Upper lobe of right lung (tissue), 1 donor: Measurements from ENCODE around the gene PIP5K1B. TPM values are rescaled to one million over a fixed set of nuclear protein-coding genes. Genes with fewer than 3 reads are reported as not detected.

Source experiments
- ATAC-seq: fragments of 200-7000 bp; cut with Tn5 transposase; one replicate; pipeline ENCODE4 v1.9.1; 2020; ENCODE audit warnings: mild to moderate bottlenecking, moderate library complexity
- DNase-seq: peaks from one replicate; pipeline ENCODE4 v3.0.0-alpha.2; 2020
- H3K27ac ChIP-seq: fragments of 200-600 bp; one replicate; pipeline ENCODE4 v1.8.0; 2022
- H3K27me3 ChIP-seq: fragments of 200-600 bp; one replicate; pipeline ENCODE4 v1.8.0; 2022; ENCODE audit warnings: mild to moderate bottlenecking
- H3K36me3 ChIP-seq: fragments of 200-600 bp; one replicate; pipeline ENCODE4 v1.8.0; 2022
- H3K4me1 ChIP-seq: fragments of 200-600 bp; one replicate; pipeline ENCODE4 v1.8.0; 2022
- H3K4me3 ChIP-seq: fragments of 200-600 bp; one replicate; pipeline ENCODE4 v1.8.0; 2022; ENCODE audit warnings: mild to moderate bottlenecking
- H3K9me3 ChIP-seq: fragments of 200-600 bp; one replicate; pipeline ENCODE4 v1.8.0; 2022
- CTCF ChIP-seq: fragments of 200-600 bp; IDR thresholded peaks from one replicate; pipeline ENCODE4 v1.8.0; 2022; ENCODE audit warnings: antibody characterized with exemption
- intact Hi-C: fragments of 100-400 bp; cut with DNase I; formaldehyde crosslinking; loops from one replicate; pipeline ENCODE4 v1.11.0; 2022
- total RNA-seq: library from RNA; stranded (reverse); fragmentation: NEBNext Ultra II Directional; extraction: Animal tissue kit (Norgen Biotek cat#: 25700); gene quantifications from one replicate; pipeline ENCODE4 v1.2.1, GENCODE V29; 2021
- donor health status: DM: no; HTN: yes; CAD: no; lungs with severe emphysema.

PIP5K1B gene
- total RNA-seq, 1 donor from 2014 or later = 36.5 TPM

- intact Hi-C loops = no loop called here
- no peak for TF ChIP-seq CTCF
- DNase-seq (no peak), ATAC-seq (no peak)
- Histone ChIP-seq H3K27me3 (no peaks in the 10 kb centered on the region), H3K4me1 (no peaks in the 10 kb centered on the region), H3K9me3 (no peaks in the 10 kb centered on the region), H3K4me3 (no peak overlapping the region), H3K27ac (no peak overlapping the region), H3K36me3 (no peaks in the 10 kb centered on the region)
Observed at GRCh38 chr9:68851657-68852056, 146.6 kb downstream of the PIP5K1B start.

- no peaks in the 10 kb centered on the region for H3K4me1 ChIP-seq
- DNase-seq (no peak), ATAC-seq (no peak)
- H3K36me3 ChIP-seq = no peaks in the 10 kb centered on the region
- no peak overlapping the region for H3K4me3 ChIP-seq
- intact Hi-C loops = no loop called here
- H3K9me3 ChIP-seq = no peaks in the 10 kb centered on the region
- no peak overlapping the region for H3K27ac ChIP-seq
- TF ChIP-seq CTCF = no peak
- no peaks in the 10 kb centered on the region for H3K27me3 ChIP-seq
Observed at GRCh38 chr9:68852941-68853340, 147.9 kb downstream of the PIP5K1B start.

- ATAC-seq (no peak), DNase-seq (no peak)
- no peaks in the 10 kb centered on the region for H3K27me3 ChIP-seq
- no peaks in the 10 kb centered on the region for H3K4me1 ChIP-seq
- no peaks in the 10 kb centered on the region for H3K9me3 ChIP-seq
- no peak overlapping the region for H3K4me3 ChIP-seq
- H3K36me3 ChIP-seq = no peaks in the 10 kb centered on the region
- TF ChIP-seq CTCF = no peak
- intact Hi-C loops = no loop called here
- no peak overlapping the region for H3K27ac ChIP-seq
Observed at GRCh38 chr9:68859347-68859746, 154.3 kb downstream of the PIP5K1B start.

GRCh38 chr9:68860419-68860818, 155.4 kb downstream of the PIP5K1B start:
- intact Hi-C loops = no loop called here
- ATAC-seq = no peak
- no peaks in the 10 kb centered on the region for H3K36me3 ChIP-seq
- no peak overlapping the region for H3K4me3 ChIP-seq
- no peaks in the 10 kb centered on the region for H3K27me3 ChIP-seq
- H3K9me3 ChIP-seq = no peaks in the 10 kb centered on the region
- no peak overlapping the region for H3K27ac ChIP-seq
- H3K4me1 ChIP-seq = no peaks in the 10 kb centered on the region
- DNase-seq = no peak
- TF ChIP-seq CTCF = no peak

- ATAC-seq (no peak), DNase-seq (no peak)
- intact Hi-C loops = no loop called here
- no peaks in the 10 kb centered on the region for H3K4me1 ChIP-seq
- no peaks in the 10 kb centered on the region for H3K27me3 ChIP-seq
- H3K9me3 ChIP-seq = no peaks in the 10 kb centered on the region
- H3K27ac ChIP-seq = no peak overlapping the region
- H3K4me3 ChIP-seq = no peak overlapping the region
- no peaks in the 10 kb centered on the region for H3K36me3 ChIP-seq
- no peak for TF ChIP-seq CTCF
Observed at GRCh38 chr9:68861436-68861835, 156.4 kb downstream of the PIP5K1B start.

- intact Hi-C loops = no loop called here
- no peaks in the 10 kb centered on the region for H3K36me3 ChIP-seq
- no peaks in the 10 kb centered on the region for H3K4me1 ChIP-seq
- no peaks in the 10 kb centered on the region for H3K27me3 ChIP-seq
- H3K27ac ChIP-seq = no peak overlapping the region
- ATAC-seq (no peak), DNase-seq (no peak)
- no peaks in the 10 kb centered on the region for H3K9me3 ChIP-seq
- TF ChIP-seq CTCF = no peak
- no peak overlapping the region for H3K4me3 ChIP-seq
Observed at GRCh38 chr9:68867066-68867465, 162.0 kb downstream of the PIP5K1B start.
